Caco-2 (cell line): Measurements from ENCODE around the gene KRT34. TPM values are rescaled to one million over a fixed set of nuclear protein-coding genes. Genes with fewer than 3 reads are reported as not detected.
A peak's percentile ranks its signal among the peaks of the same experiment; 100 is the strongest.
"Not testable (repeated sequence)": the region's sequence is repeated elsewhere in the genome, so short reads cannot be mapped to it uniquely, and the experiment has no call there.

Source experiments
- Bru-seq: library from RNA; stranded (reverse); fragments of 400-500 nt; gene quantifications from one replicate; lab custom pipeline; 2021; lab: Mats Ljungman, UMichigan
- BruChase-seq, 2 experiments: library from RNA; stranded (reverse); fragments of 400-500 nt; gene quantifications; one replicate each; lab custom pipeline; 2021; lab: Mats Ljungman, UMichigan
- BruUV-seq: library from RNA; stranded (reverse); fragments of 400-500 nt; replicated peaks from 2 replicates; lab custom pipeline; 2021; lab: Mats Ljungman, UMichigan
- CTCF ChIA-PET: fragments of 300-600 bp; sonication (Branson Sonifier 250); formaldehyde crosslinking; loops from one replicate; lab custom pipeline; 2022; ENCODE audit warnings: antibody characterized with exemption; lab: Charles Lee
- POLR2A ChIA-PET: fragments of 300-600 bp; sonication (Branson Sonifier 250); formaldehyde crosslinking; loops from one replicate; lab custom pipeline; 2022; ENCODE audit warnings: antibody characterized with exemption; lab: Charles Lee
- DNase-seq, 2 experiments: peaks; one replicate each; pipeline versions ENCODE4 v3.0.0 to v3.0.0-alpha.2; 2020 to 2022
- H3K27me3 ChIP-seq: replicated peaks from 2 replicates; pipeline ENCODE4 v1.6.0; 2011; ENCODE audit warnings: low read length; ENCODE audit not compliant: control insufficient read depth, insufficient read depth
- H3K36me3 ChIP-seq: 2 replicates; pipeline ENCODE4 v1.5.1; 2011; ENCODE audit warnings: low read length; ENCODE audit not compliant: control insufficient read depth, insufficient read depth
- H3K4me1 ChIP-seq: fragments of 250-450 bp; sonication (Bioruptor Pico); 2 replicates; pipeline ENCODE4 v1.5.1; 2020; ENCODE audit warnings: mild to moderate bottlenecking
- H3K4me3 ChIP-seq: 2 replicates; pipeline ENCODE4 v1.5.1; 2011; ENCODE audit warnings: low read depth, mild to moderate bottlenecking, control low read depth, low read length
- H3K9me3 ChIP-seq: fragments of 250-450 bp; sonication (Bioruptor Pico); 2 replicates; pipeline ENCODE4 v1.5.1; 2020; ENCODE audit warnings: mild to moderate bottlenecking, moderate library complexity
- H3K27ac Mint-ChIP-seq: one replicate; pipeline ENCODE4 v1.8.0; 2022; ENCODE audit warnings: mixed read lengths; ENCODE audit not compliant: unreplicated experiment
- H3K27me3 Mint-ChIP-seq: one replicate; pipeline ENCODE4 v1.8.0; 2022; ENCODE audit warnings: mixed read lengths; ENCODE audit not compliant: insufficient read depth, unreplicated experiment
- H3K36me3 Mint-ChIP-seq: one replicate; pipeline ENCODE4 v1.8.0; 2022; ENCODE audit warnings: mild to moderate bottlenecking, mixed read lengths; ENCODE audit not compliant: insufficient read depth, unreplicated experiment
- H3K4me1 Mint-ChIP-seq: one replicate; pipeline ENCODE4 v1.8.0; 2022; ENCODE audit warnings: low read depth, mixed read lengths; ENCODE audit not compliant: unreplicated experiment
- H3K4me3 Mint-ChIP-seq: one replicate; pipeline ENCODE4 v1.8.0; 2022; ENCODE audit warnings: mild to moderate bottlenecking, moderate library complexity, mixed read lengths; ENCODE audit not compliant: unreplicated experiment
- H3K9me3 Mint-ChIP-seq: one replicate; pipeline ENCODE4 v1.8.0; 2022; ENCODE audit warnings: mixed read lengths; ENCODE audit not compliant: unreplicated experiment
- intact Hi-C: fragments of 100-400 bp; cut with micrococcal nuclease; formaldehyde crosslinking; loops from one replicate; pipeline ENCODE4 v1.10.0; 2022; ENCODE audit not compliant: unreplicated experiment
- long read RNA-seq: library from polyadenylated mRNA; stranded (forward); transcript quantifications from one replicate; pipeline ENCODE4 v2.0.0, GENCODE V29; 2022
- total RNA-seq: library from RNA; stranded (reverse); gene quantifications from 2 replicates; pipeline ENCODE4 v1.2.3, GENCODE V29; 2022
- TF ChIP-seq, protein P1 (sequence below), 2 experiments: fragments of 200-600 bp in 1 of 2; IDR thresholded peaks; 1 replicate in 1 of 2; 2 replicates in 1 of 2; pipeline versions ENCODE4 v1.5.1 to v1.8.0; 2011 to 2022; ENCODE audit warnings: antibody characterized with exemption in 1 of 2, control low read depth in 1 of 2, inconsistent platforms in 1 of 2, low read depth in 1 of 2, low read length in 1 of 2, mild to moderate bottlenecking in 1 of 2, moderate library complexity in 1 of 2; ENCODE audit not compliant: insufficient read depth in 1 of 2, severe bottlenecking in 1 of 2, unreplicated experiment in 1 of 2

The KRT34 gene
- total RNA-seq, result not detected in 2 replicates
- not detected for Bru-seq, nascent RNA
- BruChase-seq, experiment 1, labeled RNA remaining after a 2-hour chase, result not detected
- percentile 13 among the genes with signal in this experiment for BruChase-seq, experiment 2, labeled RNA remaining after a 6-hour chase
- long read RNA-seq, result 0 reads

DNA sequence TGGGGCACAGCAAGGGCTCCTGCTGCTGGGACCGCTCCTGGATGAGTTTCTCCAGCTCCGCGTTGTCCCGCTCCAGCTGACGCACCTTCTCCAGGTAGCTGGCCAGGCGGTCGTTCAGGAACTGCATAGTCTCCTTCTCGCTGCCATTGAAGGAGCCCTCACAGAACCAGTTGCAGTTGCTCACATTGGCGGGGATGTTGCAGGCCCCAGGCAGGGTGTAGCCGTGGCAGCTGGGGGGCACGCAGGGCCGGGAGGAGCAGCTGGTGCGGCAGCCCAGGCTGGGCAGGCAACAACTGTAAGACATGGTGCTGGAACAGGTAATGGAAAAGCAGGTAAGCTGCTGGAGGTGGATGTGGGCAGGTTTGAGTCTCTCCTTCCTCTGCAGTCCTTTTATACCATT, at the start of gene KRT34:
Gene KRT34 (minus strand): TSS at position 364 of the 400 bp plus-strand sequence. CDS start 60 bp downstream, at position 304.
- H3K4me1 Mint-ChIP-seq, H3K36me3 ChIP-seq, H3K9me3 Mint-ChIP-seq, DNase-seq, H3K36me3 Mint-ChIP-seq, intact Hi-C loops, H3K27ac Mint-ChIP-seq, H3K4me3 Mint-ChIP-seq, H3K4me1 ChIP-seq, POLR2A ChIA-PET, H3K27me3 Mint-ChIP-seq, H3K27me3 ChIP-seq, H3K4me3 ChIP-seq, CTCF ChIA-PET, H3K9me3 ChIP-seq, BruUV-seq: not testable (repeated sequence)

- peaks cover 13% of the 10 kb centered on the region for H3K4me1 Mint-ChIP-seq
- H3K9me3 Mint-ChIP-seq, H3K36me3 ChIP-seq, H3K27ac Mint-ChIP-seq, H3K4me3 Mint-ChIP-seq, H3K4me3 ChIP-seq, H3K9me3 ChIP-seq, BruUV-seq, H3K27me3 ChIP-seq, intact Hi-C loops, H3K27me3 Mint-ChIP-seq, H3K36me3 Mint-ChIP-seq: not testable (repeated sequence)
- H3K4me1 ChIP-seq, result peaks cover 20% of the 10 kb centered on the region
- peak; percentile 55 to 58 for DNase-seq
- CTCF ChIA-PET, result interaction anchor here (0.7 kb wide), 1 partner anchor 216 kb away, joined by 3 read pairs; no protein-coding TSS in a partner anchor
- POLR2A ChIA-PET, result interaction anchor here (0.6 kb wide), 1 partner anchor 528 kb away, joined by 6 read pairs; no protein-coding TSS in a partner anchor
Measured at GRCh38 chr17:41430376-41430775, 48.3 kb upstream of the KRT34 start.

DNA sequence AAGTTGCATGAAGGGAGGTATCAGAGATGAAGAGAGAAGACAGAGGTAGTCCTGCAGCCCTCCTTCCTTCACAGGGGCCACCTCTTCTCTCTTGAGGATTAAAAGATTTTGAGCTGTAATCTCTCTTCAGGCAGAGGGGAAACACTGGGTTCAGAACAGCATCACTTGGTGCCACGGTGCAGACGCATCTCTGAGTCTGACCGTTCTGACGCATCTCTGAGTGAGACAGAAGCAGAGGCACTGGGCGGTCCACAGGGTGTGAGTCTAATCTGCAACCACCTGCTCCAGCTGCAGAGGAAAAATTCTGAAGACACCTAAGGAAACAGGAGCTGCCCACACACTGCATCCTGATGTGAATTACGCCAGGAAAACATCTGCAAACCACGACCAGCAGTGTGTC, 47.6 kb upstream of the KRT34 start:
- H3K27me3 Mint-ChIP-seq, result no peaks in the 10 kb centered on the region
- CTCF ChIA-PET, result no interaction called here
- POLR2A ChIA-PET, result interaction anchor here (0.6 kb wide), 1 partner anchor 528 kb away, joined by 6 read pairs; no protein-coding TSS in a partner anchor

More for the DNA sequence above, 47.6 kb upstream of the KRT34 start:
- no peak overlapping the region for H3K4me3 ChIP-seq
- TF ChIP-seq, protein P1, sequence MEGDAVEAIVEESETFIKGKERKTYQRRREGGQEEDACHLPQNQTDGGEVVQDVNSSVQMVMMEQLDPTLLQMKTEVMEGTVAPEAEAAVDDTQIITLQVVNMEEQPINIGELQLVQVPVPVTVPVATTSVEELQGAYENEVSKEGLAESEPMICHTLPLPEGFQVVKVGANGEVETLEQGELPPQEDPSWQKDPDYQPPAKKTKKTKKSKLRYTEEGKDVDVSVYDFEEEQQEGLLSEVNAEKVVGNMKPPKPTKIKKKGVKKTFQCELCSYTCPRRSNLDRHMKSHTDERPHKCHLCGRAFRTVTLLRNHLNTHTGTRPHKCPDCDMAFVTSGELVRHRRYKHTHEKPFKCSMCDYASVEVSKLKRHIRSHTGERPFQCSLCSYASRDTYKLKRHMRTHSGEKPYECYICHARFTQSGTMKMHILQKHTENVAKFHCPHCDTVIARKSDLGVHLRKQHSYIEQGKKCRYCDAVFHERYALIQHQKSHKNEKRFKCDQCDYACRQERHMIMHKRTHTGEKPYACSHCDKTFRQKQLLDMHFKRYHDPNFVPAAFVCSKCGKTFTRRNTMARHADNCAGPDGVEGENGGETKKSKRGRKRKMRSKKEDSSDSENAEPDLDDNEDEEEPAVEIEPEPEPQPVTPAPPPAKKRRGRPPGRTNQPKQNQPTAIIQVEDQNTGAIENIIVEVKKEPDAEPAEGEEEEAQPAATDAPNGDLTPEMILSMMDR (IDR thresholded peaks at IDR 0.05; ENCODE audit: insufficient read depth in 1 of 2, low read depth in 1 of 2, low read length in 1 of 2, severe bottlenecking in 1 of 2, unreplicated experiment in 1 of 2), result no peak
- BruUV-seq, result no TSS peak
- Mint-ChIP-seq H3K36me3 (no peaks in the 10 kb centered on the region), H3K27ac (no peak overlapping the region), H3K4me1 (peaks cover 13% of the 10 kb centered on the region), H3K4me3 (no peak overlapping the region), H3K9me3 (no peaks in the 10 kb centered on the region)
- H3K9me3 ChIP-seq, result no peaks in the 10 kb centered on the region
- no peak for DNase-seq
- H3K27me3 ChIP-seq, result no peaks in the 10 kb centered on the region
- H3K36me3 ChIP-seq, result no peaks in the 10 kb centered on the region
- H3K4me1 ChIP-seq, result peaks cover 20% of the 10 kb centered on the region
- intact Hi-C loops, result no loop called here
